Hematopoietic multipotent progenitor cell treated with erythropoietin and hydrocortisone succinate and interleukin-3 and kit ligand, for 17 days (in vitro differentiated cells): ENCODE measurements around the gene GOLGA2.

Experiments used
- DNase-seq: peaks from one replicate; pipeline ENCODE4 v3.0.0-alpha.2; 2015; ENCODE audit warnings: low spot score

GOLGA2 gene

GRCh38 chr9:128275198-128276007 is at the start of gene GOLGA2:
Gene GOLGA2, minus strand, starts transcription at chr9:128276007. Its CDS starts 31 bp downstream, at chr9:128275976.
- peak; percentile 58 for DNase-seq

GRCh38 chr9:128324401-128324800 is 48.6 kb upstream of the GOLGA2 start:
- no peak for DNase-seq

GRCh38 chr9:128323791-128324190 is 48.0 kb upstream of the GOLGA2 start:
- DNase-seq = no peak

- no peak for DNase-seq
These were observed 47.5 kb upstream of the GOLGA2 start for GRCh38 chr9:128323212-128323730.

GRCh38 chr9:128322404-128323211 is 46.8 kb upstream of the GOLGA2 start, which contains the start of the genes COQ4 and TRUB2:
Gene COQ4, plus strand, starts transcription at chr9:128322839. Its CDS starts 20 bp downstream, at chr9:128322859.
Gene TRUB2, minus strand, starts transcription at chr9:128322447. Its CDS starts 39 bp downstream, at chr9:128322408.
- peak; percentile 91 for DNase-seq

GRCh38 chr9:128321879-128322403 is 46.1 kb upstream of the GOLGA2 start:
- DNase-seq = no peak

- no peak for DNase-seq
These were observed 45.5 kb upstream of the GOLGA2 start for GRCh38 chr9:128321343-128321742.

GRCh38 chr9:128317629-128318028 is 41.8 kb upstream of the GOLGA2 start:
- DNase-seq = no peak

GRCh38 chr9:128316421-128316820 is 40.6 kb upstream of the GOLGA2 start:
- DNase-seq = no peak

GRCh38 chr9:128314697-128315096 is 38.9 kb upstream of the GOLGA2 start:
- DNase-seq = no peak

GRCh38 chr9:128310461-128310860 is 34.7 kb upstream of the GOLGA2 start:
- no peak for DNase-seq

GRCh38 chr9:128309551-128309950 is 33.7 kb upstream of the GOLGA2 start:
- no peak for DNase-seq

GRCh38 chr9:128304971-128305288 is 29.1 kb upstream of the GOLGA2 start:
- no peak for DNase-seq

- DNase-seq = no peak
These were observed 28.5 kb upstream of the GOLGA2 start for GRCh38 chr9:128304136-128304970.

- no peak for DNase-seq
These were observed 23.0 kb upstream of the GOLGA2 start for GRCh38 chr9:128298535-128299482.

- no peak for DNase-seq
These were observed 21.5 kb upstream of the GOLGA2 start for GRCh38 chr9:128297221-128297773.

- no peak for DNase-seq
These were observed 20.8 kb upstream of the GOLGA2 start for GRCh38 chr9:128296340-128297220.

- no peak for DNase-seq
These were observed 18.3 kb upstream of the GOLGA2 start for GRCh38 chr9:128294142-128294541.

- DNase-seq = no peak
These were observed 17.3 kb upstream of the GOLGA2 start for GRCh38 chr9:128293091-128293490.
